Measurements from ENCODE around the gene CCNB1.
"Not testable (repeated sequence)": the region's sequence is repeated elsewhere in the genome, so short reads cannot be mapped to it uniquely, and the experiment has no call there.

The CCNB1 gene

DNA sequence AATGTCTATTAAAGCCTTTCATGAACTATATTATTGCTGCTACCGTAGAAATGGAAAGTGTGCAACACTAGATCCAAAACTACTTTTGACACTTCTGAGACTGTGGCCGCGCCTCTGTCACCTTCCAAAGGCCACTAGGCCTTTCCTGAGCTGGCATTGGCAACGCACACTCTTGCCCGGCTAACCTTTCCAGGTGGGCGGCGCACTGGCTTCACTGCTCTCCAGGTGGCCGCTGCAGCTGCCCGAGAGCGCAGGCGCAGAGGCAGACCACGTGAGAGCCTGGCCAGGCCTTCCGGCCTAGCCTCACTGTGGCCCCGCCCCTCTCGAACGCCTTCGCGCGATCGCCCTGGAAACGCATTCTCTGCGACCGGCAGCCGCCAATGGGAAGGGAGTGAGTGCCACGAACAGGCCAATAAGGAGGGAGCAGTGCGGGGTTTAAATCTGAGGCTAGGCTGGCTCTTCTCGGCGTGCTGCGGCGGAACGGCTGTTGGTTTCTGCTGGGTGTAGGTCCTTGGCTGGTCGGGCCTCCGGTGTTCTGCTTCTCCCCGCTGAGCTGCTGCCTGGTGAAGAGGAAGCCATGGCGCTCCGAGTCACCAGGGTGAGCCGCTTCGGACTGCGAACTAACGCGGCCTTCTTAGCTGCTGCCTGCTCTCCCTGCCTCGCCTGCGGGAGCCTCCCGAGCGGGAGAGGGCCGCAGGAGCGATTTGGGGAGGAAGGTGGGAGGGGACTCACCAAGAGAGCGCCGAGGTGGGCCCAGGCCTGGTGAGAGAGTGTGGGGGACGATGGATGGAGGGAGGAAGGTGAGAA lies at the start of gene CCNB1:
CCNB1 (plus strand) TSS at position 465 of the 807 bp plus-strand sequence; CDS start at position 578, 113 bp downstream.
- peak; percentile 94 for DNase-seq

DNA sequence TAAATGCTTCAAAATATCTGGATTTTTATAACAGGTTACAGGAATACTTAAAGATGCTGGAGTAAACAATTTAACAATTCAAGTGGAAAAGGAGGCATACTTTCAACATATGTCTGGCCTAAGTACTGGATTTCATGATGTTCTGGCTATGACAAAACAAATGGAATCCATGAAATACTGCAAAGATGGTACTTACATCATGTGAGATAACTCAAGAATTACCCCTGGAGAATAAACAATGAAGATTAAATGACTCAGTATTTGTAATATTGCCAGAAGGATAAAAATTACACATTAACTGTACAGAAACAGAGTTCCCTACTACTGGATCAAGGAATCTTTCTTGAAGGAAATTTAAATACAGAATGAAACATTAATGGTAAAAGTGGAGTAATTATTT lies 37.5 kb upstream of the CCNB1 start:
- no peak for DNase-seq

DNA sequence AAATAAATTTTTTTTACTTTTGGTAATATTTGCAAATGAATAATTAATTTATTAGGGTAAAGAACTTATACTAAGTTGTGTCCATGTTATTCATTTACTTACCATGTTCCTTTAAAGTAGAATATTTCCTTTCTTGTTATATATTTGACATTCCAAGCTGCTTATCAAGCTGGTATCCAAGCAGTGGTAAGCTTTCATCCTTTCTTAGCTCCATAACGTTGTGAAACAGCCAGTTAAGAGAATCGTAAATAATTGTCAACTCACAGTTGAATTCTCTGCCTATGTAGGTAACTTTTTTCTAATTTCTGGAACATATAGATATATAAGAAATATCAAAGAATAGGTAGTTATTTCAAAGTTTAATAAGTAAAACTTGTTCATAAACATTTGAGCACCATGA lies 36.7 kb upstream of the CCNB1 start:
- no peak for DNase-seq

DNA sequence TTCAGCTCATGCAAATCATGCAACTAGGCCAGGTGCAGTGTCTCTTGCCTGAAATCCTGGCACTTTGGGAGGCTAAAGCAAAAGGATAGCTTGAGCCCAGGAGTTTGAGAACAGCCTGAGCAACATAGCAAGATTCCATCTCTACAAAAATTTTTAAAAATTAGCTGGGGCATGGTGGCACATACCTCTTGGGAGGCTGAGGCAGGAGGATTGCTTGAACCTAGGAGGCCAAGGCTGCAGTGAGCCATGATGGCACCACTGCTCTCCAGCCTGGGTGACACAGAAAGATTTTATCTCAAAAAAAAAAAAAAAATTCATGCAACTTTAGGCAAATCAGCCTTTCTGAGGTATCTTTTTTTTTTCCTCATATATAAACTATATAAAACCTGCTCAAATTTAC lies 35.6 kb upstream of the CCNB1 start:
- DNase-seq, result no peak

DNA sequence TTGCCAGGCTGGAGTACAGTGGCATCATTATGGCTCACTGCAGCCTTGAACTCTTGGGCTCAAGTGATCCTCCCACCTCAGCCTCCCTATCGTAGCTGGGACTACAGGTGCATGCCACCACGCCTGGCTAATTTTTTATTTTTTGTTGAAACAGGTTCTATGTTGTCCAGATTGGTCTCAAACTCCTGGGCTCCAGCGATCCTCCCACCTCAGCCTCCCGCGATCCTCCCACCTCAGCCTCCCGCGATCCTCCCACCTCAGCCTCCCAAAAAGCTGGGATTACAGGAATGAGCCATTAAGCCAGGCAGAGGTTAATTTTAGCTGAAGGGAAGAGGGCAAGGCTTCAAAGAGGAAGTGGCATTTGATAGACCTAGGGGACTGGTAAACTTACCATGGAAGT lies 32.8 kb upstream of the CCNB1 start:
- no peak for DNase-seq

DNA sequence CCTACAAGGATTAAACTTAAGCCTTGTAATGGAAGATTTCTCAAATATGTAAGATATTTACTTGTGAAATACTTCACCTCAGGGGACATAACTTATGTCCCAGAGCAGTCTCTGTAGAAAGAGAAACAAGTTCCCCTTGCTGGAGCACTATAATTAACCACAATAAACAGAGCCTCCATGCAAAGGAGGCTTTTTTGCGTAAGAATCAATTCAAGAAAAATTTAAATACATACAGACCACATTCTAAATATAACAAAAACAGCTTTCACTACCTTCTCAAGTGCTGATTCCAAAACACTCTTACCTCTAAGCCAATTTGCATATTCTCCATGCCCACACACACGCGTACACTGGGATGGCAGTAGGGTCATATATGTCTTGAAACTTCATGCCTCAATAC lies 30.7 kb upstream of the CCNB1 start:
- DNase-seq, result no peak

DNA sequence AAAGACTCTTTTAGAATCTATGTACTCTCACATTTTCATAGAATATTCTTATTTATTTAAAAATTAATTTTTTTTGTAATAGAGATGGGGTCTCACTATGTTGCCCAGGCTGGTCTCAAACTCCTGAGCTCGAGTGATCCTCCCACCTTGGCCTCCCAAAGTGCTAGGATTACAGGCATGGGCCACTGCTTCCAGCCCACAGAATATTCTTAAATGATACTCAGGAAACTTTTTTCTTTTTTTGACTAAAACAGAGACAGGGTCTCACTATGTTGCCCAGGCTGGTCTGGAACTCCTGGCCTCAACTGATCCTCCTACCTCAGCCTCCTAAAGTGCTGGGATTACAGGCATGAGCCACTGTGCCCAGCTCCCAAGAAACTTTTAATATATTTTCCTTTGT lies 29.7 kb upstream of the CCNB1 start:
- not testable (repeated sequence) for DNase-seq

DNA sequence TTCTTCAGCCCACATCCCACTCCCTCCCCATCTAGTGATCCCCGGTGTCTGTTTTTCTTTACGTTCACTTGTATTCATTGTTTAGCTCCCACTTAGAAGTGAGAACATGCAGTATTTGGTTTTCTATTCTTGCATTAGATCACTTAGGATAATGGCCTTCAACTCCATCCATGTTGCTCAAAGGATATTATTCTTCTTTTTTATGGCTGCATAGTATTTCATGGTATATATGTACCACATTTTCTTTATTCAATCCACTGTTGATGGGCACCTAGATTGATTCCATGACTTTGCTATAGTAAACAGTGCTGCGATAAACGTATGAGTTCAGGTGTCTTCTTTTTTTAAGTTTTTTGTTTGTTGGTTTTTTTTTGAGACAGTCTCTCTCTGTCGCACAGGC lies 29.1 kb upstream of the CCNB1 start:
- no peak for DNase-seq

DNA sequence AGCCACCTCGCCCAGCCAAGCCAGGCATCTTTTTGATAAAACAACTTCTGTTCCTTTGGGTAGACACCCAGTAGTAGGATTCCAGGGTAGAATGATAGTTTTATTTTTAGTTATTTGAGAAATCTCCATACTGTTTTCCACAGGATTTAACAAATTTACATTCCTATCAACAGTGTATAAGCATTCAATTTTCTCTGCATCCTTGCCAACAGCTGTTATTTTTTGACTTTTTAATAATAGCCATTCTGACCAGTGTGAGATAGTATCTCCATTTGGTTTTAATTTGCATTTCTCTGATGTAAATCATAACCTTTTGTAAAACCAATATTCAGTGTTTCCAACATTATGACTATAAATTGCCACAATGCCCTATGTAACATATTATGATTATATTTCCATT lies 28.2 kb upstream of the CCNB1 start:
- DNase-seq, result no peak

DNA sequence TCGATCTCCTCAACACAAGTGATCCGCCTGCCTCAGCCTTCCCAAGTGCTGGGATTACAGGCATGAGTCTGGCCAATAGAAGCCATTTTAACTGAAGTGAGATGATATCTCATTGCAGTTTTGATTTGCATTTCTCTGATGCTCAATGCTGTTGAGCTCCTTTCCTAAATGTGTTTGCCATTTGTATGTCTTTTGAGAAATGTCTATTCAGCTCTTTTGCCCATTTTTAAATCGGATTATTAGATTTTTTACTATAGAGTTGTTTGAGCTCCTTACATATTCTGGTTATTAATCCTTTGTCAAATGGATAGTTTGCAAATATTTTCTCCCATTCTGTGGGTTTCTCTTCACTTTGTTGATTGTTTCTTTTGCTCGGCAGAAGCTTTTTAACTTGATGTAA lies 26.7 kb upstream of the CCNB1 start:
- not testable (repeated sequence) for DNase-seq

DNA sequence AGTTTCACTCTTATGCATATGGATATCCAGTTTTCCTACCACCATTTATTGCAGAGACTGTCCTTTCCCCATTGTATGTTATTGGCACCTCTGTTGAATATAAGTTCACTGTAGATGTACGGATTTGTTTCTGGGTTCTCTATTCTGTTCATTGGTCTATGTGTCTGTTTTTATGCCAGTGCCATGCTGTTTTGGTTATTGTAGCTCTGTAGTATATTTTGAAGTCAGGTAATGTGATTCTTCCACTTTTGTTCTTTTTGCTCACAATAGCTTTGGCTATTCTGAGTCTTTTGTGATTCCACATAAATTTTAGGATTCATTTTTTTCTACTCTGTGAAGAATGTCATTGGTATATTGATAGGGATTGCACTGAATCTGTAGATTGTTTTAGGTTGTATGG lies 26.1 kb upstream of the CCNB1 start:
- no peak for DNase-seq

DNA sequence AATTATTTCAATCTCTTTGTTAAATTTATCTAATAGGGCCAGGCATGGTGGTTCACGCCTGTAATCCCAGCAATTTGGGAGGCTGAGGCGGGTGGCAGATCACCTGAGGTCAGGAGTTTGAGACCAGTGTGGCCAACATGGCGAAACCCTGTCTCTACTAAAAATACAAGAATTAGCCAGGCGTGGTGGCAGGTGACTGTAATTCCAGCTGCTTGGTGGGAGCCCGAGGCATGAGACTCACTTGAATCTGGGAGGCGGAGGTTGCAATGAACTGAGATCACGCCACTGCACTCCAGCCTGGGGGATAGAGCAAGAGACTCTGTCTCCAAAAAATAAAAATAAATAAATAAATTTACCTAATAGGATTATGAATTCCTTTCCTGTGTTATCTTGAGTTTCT lies 18.4 kb upstream of the CCNB1 start:
- not testable (repeated sequence) for DNase-seq

DNA sequence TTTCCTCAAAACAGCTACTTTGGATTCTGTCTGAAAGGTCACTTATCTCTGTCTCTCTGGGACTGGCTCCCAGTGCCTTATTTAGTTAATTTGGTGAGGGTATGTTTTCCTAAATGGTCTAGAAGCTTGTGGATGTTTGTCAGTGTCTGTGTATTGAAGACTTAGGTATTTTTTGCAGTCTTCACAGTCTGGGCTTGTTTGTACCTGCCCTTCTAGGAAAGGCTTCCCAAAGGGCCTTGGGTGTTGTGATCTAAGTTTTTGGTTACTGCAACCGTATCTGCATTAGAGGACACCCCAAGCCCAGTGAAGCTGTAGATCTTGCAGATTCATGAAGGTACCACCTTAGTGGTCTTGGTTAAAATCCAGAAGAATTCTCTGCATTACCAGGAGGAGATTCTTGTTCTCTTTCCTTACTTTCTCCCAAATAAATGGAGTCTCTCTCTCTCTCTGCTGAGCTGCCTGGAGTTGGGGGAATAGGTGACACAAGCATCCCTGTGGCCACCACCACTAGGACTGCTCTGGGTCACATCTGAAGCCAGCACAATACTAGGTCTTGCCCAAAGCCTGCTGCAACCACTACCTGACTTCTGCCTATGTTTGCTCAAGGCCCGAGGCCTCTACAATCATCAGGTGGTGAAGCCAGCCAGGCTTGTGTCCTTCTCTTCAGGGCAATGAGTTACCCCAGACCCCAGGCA lies 17.8 kb upstream of the CCNB1 start:
- no peak for DNase-seq

DNA sequence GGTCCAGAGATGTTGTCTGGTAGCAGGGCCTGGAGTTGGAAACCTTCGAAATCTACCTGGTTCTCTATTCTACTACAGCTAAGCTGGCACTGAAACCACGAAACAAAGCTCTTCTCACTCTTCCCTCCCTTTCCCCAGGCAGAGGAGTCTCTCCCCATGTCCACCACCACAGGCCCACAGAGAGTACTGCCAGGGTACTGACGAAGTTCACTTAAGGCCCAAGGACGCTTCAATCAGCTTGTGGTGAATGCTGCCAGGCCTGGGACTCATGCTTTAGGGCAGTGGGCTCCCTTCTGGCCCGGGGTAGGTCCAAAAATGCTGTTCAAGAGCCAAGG lies 17.3 kb upstream of the CCNB1 start:
- no peak for DNase-seq

DNA sequence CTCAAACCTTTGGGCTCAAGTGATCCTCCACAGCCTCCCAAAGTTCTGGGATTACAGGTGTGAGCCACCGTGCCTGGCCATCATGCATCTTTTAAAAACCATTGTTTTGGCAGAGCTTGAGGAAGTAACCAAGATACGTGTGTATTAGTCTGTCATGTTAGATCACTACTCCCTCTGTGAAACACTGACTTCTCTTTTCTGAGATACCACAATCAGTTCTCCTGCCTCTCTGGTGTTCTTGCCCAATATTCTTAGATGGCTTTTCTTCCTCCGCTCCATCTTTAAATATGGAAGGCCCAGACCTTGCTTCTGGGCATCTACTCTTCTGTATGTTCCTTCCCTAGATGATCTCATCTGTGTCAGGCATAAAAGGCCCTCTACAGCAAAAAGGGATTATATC lies 14.2 kb upstream of the CCNB1 start:
- DNase-seq, result no peak

DNA sequence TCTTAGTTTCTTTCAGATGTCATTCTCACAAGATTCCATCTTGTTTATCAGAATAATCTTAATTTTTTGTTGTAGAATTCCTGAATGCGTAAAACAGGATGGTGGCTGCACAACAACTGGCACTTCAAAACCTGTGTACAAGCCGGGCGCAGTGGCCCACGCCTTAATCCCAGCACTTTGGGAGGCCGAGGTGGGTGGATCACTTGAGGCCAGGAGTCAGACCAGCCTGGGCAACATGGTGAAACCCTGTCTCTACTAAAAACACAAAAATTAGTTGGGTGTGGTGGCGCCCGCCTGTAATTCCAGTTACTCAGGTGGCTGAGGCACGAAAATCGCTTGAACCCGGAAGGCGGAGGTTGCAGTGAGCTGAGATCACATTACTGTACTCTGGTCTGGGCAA lies 10.5 kb upstream of the CCNB1 start:
- DNase-seq, result no peak

DNA sequence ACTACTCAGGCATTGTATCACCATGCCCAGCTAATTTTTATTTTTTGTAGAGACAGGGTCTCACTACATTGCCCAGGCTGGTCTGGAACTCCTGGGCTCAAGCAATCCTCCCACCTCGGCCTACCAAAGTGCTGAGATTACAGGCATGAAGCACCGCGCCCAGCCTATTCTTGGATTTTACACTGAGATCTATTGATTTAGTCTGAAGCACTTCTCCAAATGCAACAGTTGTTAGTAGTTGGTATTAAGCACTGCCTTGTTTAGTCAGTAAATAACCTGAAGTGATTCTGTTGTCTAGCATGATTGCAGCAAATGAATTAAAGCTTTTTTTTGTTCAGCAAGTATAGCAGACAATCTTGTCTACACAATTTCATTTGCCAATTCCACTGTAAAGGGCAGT lies 8.9 kb upstream of the CCNB1 start:
- DNase-seq, result no peak

DNA sequence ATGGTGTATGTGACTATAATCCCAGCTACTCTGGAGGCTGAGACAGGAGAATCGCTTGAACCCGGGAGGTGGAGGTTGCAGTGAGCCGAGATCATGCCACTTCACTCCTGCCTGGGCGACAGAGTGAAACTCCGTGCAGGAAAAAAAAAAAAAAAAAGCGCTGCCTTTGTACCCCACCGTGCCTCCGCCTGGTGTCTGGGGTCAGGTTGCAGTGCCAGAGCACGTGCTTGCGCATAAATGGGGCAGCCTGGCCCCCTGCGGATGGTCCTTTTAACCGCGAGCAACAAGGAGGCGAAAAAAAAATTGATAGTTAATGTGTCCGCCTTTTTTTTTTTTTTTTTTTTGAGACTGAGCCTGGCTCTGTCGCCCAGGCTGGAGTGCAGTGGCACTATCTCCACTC lies 6.3 kb upstream of the CCNB1 start:
- DNase-seq, result no peak

DNA sequence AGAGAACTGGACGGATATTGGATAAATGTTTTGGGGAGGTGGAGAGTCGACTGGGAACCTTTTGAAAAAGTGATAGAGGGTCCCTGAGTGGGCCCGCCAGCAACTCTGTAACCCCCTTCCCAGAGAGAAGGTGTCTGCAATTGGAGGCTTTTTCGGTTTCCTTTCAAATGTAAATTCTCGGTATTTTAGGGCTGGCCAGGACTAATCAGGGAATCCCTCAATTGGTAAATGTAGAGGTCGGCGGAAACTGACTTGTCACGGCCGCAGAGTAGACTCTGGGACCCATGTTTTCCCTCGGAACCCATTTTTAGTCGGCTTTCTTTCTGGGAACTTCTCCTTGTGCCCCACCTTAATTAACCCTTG lies 524 bp downstream of the CCNB1 start:
- no peak for DNase-seq

DNA sequence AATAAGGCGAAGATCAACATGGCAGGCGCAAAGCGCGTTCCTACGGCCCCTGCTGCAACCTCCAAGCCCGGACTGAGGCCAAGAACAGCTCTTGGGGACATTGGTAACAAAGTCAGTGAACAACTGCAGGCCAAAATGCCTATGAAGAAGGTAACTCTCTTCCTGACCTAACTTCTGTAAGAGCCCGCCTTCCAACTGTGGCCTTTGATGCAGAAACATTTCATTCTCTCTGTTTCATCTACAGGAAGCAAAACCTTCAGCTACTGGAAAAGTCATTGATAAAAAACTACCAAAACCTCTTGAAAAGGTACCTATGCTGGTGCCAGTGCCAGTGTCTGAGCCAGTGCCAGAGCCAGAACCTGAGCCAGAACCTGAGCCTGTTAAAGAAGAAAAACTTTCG lies 979 bp downstream of the CCNB1 start:
- DNase-seq, result no peak

DNA sequence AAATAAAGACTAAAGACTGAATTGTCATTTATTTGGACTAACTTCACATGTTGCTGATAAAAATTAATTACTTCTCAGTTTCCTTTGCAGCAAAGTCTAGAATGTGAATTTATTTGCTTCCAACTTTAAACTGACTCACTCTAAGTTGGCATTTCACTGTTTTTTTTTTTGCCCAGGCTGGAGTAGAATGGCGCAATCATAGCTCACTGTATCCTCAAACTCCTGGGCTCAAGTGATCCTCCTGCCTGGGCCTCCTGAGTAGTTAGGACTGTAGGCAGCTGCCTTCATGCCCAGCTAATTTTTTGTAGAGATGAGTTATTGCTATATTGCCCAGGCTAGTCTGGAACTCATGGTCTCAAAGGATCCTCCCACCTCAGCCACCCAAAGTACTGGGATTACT lies 3.5 kb downstream of the CCNB1 start:
- no peak for DNase-seq

DNA sequence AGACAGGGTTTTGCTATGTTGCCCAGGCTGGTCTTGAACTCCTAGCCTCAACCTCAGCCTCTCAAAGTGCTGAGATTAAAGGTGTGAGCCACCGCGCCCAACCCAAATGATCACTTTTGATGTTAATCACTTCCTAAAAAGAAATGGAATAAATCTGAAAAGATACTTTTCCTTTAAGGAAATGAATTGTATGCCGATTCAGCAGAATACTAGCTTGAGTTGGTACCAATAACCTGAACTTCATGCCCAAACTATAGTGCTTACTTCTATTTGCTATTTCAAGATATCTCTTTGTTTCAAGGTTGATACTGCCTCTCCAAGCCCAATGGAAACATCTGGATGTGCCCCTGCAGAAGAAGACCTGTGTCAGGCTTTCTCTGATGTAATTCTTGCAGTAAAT lies 4.0 kb downstream of the CCNB1 start:
- DNase-seq, result no peak

DNA sequence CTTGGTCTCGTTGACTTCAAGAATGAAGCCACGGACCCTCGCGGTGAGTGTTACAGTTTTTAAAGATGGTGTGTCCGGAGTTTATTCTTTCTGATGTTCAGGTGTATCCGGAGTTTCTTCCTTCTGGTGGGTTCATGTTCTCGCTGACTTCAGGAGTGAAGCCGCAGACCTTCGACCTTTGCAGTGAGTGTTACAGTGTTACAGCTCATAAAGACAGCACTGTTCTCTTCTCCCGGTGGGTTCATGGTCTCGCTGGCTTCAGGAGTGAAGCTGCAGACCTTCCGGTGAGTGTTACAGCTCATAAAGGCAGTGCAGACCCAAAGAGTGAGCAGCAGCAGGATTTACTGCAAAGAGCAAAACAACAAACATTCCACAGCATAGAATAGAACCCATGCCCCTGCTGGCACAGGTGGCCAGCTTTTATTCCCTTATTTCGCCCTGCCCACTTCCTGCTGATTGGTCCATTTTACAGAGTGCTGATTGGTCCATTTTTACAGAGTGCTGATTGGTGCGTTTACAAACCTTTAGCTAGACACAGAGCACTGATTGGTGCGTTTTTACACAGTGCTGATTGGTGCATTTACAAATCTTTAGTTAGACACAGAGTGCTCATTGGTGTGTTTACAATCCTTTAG lies 14.8 kb downstream of the CCNB1 start:
- DNase-seq, result not testable (repeated sequence)

DNA sequence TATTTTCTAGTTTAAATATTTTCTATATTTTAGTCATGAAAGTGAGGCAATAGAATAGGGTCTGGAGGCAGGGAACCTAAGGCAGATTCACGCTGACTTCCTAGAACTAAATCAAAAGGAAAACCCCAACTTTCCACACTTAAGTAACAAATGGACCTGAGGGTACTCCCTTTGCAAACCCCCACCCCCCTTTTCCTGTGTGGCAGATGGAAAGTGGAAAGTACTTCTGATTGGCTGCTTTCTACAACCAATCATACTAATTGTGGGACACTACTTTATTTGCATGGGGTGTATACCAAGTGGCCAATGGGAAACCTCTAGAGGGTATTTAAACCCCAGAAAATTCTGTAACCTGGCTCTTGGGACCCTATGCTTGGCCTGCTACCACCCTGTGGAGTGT lies 17.7 kb downstream of the CCNB1 start:
- no peak for DNase-seq

DNA sequence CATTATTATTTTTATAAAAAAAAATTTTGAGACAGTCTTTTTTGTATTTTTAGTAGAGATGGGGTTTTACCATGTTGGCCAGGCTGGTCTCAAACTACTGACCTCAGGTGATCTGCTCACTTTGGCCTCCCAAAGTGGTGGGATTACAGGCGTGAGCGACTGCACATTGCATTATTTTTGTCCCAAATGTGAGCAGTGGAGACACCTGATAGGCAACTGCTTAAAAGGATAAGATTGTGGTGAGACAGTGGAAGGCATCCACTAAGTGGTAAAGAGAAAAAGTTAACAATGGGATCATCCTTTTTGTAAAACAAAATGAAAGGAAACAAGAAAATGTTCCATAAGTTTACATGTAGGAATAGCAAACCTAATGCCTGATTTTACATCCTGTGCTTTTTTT lies 20.4 kb downstream of the CCNB1 start:
- DNase-seq, result no peak

Measured in GDM1 (cell line).